LNCAP (cell line): Measurements from ENCODE around the gene TOM1.

Experiments used
- CTCF ChIP-seq: fragments of 450-650 bp; IDR thresholded peaks from 2 replicates; pipeline ENCODE4 v1.5.1; 2017; ENCODE audit warnings: mild to moderate bottlenecking

TOM1 gene

GRCh38 chr22:35299217-35299672, 449 bp upstream of the TOM1 start:
- TF ChIP-seq CTCF, result no peak

GRCh38 chr22:35301372-35301874, 1.7 kb downstream of the TOM1 start:
- no peak for TF ChIP-seq CTCF

- no peak for TF ChIP-seq CTCF
Observed at GRCh38 chr22:35303029-35303624, 3.4 kb downstream of the TOM1 start.

GRCh38 chr22:35305525-35306070, 5.9 kb downstream of the TOM1 start:
- no peak for TF ChIP-seq CTCF

GRCh38 chr22:35306350-35306967, 6.8 kb downstream of the TOM1 start:
- TF ChIP-seq CTCF, result no peak

GRCh38 chr22:35307372-35307771, 7.7 kb downstream of the TOM1 start:
- TF ChIP-seq CTCF, result no peak

- TF ChIP-seq CTCF, result no peak
Observed at GRCh38 chr22:35307892-35308291, 8.2 kb downstream of the TOM1 start.
